HFFc6 (cell line): Measurements from ENCODE around the gene TMCC2. TPM values are rescaled to one million over a fixed set of nuclear protein-coding genes. Genes with fewer than 3 reads are reported as not detected.

Experiments
- DNase-seq: peaks from one replicate; pipeline ENCODE4 v3.0.0-alpha.2; 2018
- H3K27ac Mint-ChIP-seq: 2 replicates; pipeline ENCODE4 v1.8.0; 2020; ENCODE audit warnings: mild to moderate bottlenecking, mixed read lengths
- H3K27me3 Mint-ChIP-seq: 2 replicates; pipeline ENCODE4 v1.8.0; 2021; ENCODE audit warnings: mild to moderate bottlenecking, moderate library complexity, mixed read lengths; ENCODE audit not compliant: insufficient read depth
- H3K36me3 Mint-ChIP-seq: 2 replicates; pipeline ENCODE4 v1.8.0; 2021; ENCODE audit warnings: low read depth, mixed read lengths
- H3K4me1 Mint-ChIP-seq: 2 replicates; pipeline ENCODE4 v1.8.0; 2020; ENCODE audit warnings: low read depth, mixed read lengths
- H3K4me3 Mint-ChIP-seq: 2 replicates; pipeline ENCODE4 v1.8.0; 2020; ENCODE audit warnings: mild to moderate bottlenecking, moderate library complexity, mixed read lengths
- H3K9me3 Mint-ChIP-seq: 2 replicates; pipeline ENCODE4 v1.8.0; 2020; ENCODE audit warnings: mild to moderate bottlenecking, mixed read lengths
- total RNA-seq, 6 experiments: library from RNA; stranded (reverse); fragmentation: NEBNext Ultra II Directional; extraction: Animal tissue kit (Norgen Biotek cat#: 25700); gene quantifications; 2 replicates in 1 of 6; 3 replicates in 5 of 6; pipeline ENCODE4 v1.2.3, GENCODE V29; 2021
- TF ChIP-seq, protein P1 (sequence below): fragments of 200-600 bp; sonication (generic); IDR thresholded peaks from 2 replicates; pipeline ENCODE4 v1.5.0; 2021; ENCODE audit warnings: antibody characterized with exemption, mild to moderate bottlenecking

TMCC2 gene
- total RNA-seq, 6 experiments from 2014 or later = 3.4 to 4.2 (median 3.9) TPM

- H3K27me3 Mint-ChIP-seq = no peaks in the 10 kb centered on the region; the same call in 1 of the 2 replicates
- DNase-seq = no peak
- no peaks in the 10 kb centered on the region for H3K9me3 Mint-ChIP-seq
- peak overlapping the region; percentile 46 for H3K4me3 Mint-ChIP-seq
- H3K27ac Mint-ChIP-seq = peak overlapping the region; percentile 95
- peaks cover 65% of the 10 kb centered on the region for H3K4me1 Mint-ChIP-seq
- H3K36me3 Mint-ChIP-seq = no peaks in the 10 kb centered on the region
- TF ChIP-seq, protein P1, sequence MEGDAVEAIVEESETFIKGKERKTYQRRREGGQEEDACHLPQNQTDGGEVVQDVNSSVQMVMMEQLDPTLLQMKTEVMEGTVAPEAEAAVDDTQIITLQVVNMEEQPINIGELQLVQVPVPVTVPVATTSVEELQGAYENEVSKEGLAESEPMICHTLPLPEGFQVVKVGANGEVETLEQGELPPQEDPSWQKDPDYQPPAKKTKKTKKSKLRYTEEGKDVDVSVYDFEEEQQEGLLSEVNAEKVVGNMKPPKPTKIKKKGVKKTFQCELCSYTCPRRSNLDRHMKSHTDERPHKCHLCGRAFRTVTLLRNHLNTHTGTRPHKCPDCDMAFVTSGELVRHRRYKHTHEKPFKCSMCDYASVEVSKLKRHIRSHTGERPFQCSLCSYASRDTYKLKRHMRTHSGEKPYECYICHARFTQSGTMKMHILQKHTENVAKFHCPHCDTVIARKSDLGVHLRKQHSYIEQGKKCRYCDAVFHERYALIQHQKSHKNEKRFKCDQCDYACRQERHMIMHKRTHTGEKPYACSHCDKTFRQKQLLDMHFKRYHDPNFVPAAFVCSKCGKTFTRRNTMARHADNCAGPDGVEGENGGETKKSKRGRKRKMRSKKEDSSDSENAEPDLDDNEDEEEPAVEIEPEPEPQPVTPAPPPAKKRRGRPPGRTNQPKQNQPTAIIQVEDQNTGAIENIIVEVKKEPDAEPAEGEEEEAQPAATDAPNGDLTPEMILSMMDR = no peak
These were observed 57.8 kb downstream of the TMCC2 start for GRCh38 chr1:205285381-205286101.

GRCh38 chr1:205286335-205286950, 58.7 kb downstream of the TMCC2 start:
- no peaks in the 10 kb centered on the region; the same call in 1 of the 2 replicates for H3K27me3 Mint-ChIP-seq
- peak overlapping the region; percentile 68 for H3K27ac Mint-ChIP-seq
- H3K4me1 Mint-ChIP-seq = peaks cover 65% of the 10 kb centered on the region
- DNase-seq = peak; percentile 33
- H3K4me3 Mint-ChIP-seq = peak overlapping the region; percentile 12; the same call in 1 of the 2 replicates
- H3K36me3 Mint-ChIP-seq = no peaks in the 10 kb centered on the region
- no peaks in the 10 kb centered on the region for H3K9me3 Mint-ChIP-seq
- TF ChIP-seq, protein P1 = no peak

DNA sequence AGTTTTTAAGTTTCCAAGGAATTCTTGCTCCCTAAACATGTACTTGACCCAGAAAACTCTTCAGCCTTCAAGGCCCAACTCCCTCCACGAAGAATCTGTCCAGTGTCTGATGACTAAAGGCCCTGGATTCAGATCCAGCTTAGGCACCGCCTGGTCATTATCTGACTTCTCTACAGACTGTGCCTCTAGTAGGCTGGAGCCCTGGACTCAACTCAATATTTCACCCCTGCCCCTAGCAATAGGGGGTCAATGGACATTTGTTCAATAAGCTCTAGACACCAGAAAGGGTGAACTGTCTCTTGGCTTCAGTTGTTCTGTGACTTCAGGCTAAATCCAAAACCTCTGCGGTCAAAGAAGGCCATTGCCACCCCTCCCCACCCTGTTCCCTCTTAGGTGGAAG, 59.3 kb downstream of the TMCC2 start:
- peak overlapping the region; percentile 68 for H3K27ac Mint-ChIP-seq
- TF ChIP-seq, protein P1 = no peak
- no peak overlapping the region for H3K4me3 Mint-ChIP-seq
- H3K36me3 Mint-ChIP-seq = no peaks in the 10 kb centered on the region
- no peaks in the 10 kb centered on the region; the same call in 1 of the 2 replicates for H3K27me3 Mint-ChIP-seq
- no peak for DNase-seq
- H3K4me1 Mint-ChIP-seq = peaks cover 65% of the 10 kb centered on the region
- no peaks in the 10 kb centered on the region for H3K9me3 Mint-ChIP-seq

DNA sequence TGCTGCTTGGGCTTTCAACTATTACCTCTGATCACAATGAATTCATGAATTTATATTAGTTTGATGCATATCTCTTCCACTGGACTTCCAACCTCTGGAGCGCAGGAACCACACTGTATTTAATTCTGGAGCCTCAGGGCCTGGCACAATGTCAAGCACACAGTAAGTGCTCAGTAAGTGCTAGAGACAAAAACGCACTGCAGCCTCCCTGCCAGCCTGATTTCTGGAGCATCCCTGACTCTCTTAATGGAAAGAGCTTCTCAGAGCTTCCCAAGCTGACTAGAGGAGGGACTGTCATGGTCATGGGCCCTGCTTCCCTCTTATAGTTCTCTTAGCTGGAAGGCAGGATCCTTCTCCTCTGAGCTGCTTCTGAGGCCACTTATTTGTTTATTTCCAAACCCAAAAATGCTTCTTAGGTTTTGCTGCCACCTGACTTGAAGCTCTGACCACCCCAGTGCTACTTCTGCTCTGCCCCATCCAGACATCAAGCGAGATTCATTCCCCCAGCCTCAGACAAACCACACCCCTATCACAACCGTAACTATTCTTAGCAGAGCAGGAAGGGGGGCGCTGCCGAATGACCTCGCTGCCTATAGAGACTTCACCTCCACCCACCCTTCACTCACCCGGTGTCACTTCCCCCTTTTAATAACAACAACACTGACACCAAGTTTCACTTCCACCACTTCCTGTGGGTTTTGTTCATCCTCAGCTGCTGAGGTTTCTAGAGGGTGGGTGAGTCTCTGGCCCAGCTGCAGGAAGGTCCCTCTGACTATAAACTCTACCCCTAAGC, 60.2 kb downstream of the TMCC2 start:
- Mint-ChIP-seq H3K4me3 (peak overlapping the region; percentile 39), H3K36me3 (no peaks in the 10 kb centered on the region), H3K4me1 (peaks cover 56% of the 10 kb centered on the region), H3K27me3 (peaks cover 2% of the 10 kb centered on the region; the same call in 1 of the 2 replicates), H3K27ac (peak overlapping the region; percentile 68), H3K9me3 (no peaks in the 10 kb centered on the region)
- TF ChIP-seq, protein P1 = no peak
- DNase-seq = no peak

- no peak overlapping the region for H3K4me3 Mint-ChIP-seq
- no peak overlapping the region for H3K27ac Mint-ChIP-seq
These were observed 63.9 kb downstream of the TMCC2 start for GRCh38 chr1:205291596-205291995.

More at GRCh38 chr1:205291596-205291995, 63.9 kb downstream of the TMCC2 start:
- DNase-seq = no peak
- Mint-ChIP-seq H3K36me3 (no peaks in the 10 kb centered on the region), H3K9me3 (no peaks in the 10 kb centered on the region), H3K4me1 (peaks cover 56% of the 10 kb centered on the region), H3K27me3 (peaks cover 2% of the 10 kb centered on the region; the same call in 1 of the 2 replicates)
- TF ChIP-seq, protein P1 = no peak
